ENCODE results near the gene SIX2.

The SIX2 gene

DNA sequence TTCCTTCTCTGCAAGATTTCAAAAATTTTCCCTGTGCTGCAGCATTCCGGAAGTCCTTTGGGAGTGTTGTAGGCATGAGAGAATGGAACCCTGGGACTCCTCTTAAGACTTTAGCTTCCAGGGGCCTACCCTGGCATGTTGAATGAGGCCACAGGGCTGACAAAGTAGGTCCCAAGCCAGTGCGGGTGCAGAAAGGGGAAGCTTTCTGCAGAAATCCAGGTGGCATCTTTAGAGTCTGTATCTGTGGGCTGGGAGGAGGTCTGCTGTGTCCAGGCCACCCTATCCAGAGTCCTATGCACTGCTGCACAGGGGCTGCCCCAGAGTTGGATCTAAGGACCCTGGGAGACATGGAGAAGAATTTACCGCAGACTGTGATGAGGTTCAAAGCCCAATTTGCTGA lies 1.9 kb upstream of the SIX2 start:
- no peak overlapping the region for H3K27ac ChIP-seq (ENCODE audit: low read depth, low read length)
- no peaks in the 10 kb centered on the region for H4K20me1 ChIP-seq (ENCODE audit: low read depth, low read length)
- no peaks in the 10 kb centered on the region for H3K9me2 ChIP-seq (replicated peaks; ENCODE audit: insufficient read depth, low read length)
- no peak overlapping the region for H2AFZ ChIP-seq (ENCODE audit: low read depth, low read length, severe bottlenecking)
- no peak overlapping the region for H3K9ac ChIP-seq (ENCODE audit: low read length)
- H3F3A ChIP-seq (ENCODE audit: insufficient read depth), result no peaks in the 10 kb centered on the region
- no peak for TF ChIP-seq EZH2phosphoT487 (conservative IDR thresholded peaks at IDR 0.05; ENCODE audit: low read length)
- TF ChIP-seq, protein P1, sequence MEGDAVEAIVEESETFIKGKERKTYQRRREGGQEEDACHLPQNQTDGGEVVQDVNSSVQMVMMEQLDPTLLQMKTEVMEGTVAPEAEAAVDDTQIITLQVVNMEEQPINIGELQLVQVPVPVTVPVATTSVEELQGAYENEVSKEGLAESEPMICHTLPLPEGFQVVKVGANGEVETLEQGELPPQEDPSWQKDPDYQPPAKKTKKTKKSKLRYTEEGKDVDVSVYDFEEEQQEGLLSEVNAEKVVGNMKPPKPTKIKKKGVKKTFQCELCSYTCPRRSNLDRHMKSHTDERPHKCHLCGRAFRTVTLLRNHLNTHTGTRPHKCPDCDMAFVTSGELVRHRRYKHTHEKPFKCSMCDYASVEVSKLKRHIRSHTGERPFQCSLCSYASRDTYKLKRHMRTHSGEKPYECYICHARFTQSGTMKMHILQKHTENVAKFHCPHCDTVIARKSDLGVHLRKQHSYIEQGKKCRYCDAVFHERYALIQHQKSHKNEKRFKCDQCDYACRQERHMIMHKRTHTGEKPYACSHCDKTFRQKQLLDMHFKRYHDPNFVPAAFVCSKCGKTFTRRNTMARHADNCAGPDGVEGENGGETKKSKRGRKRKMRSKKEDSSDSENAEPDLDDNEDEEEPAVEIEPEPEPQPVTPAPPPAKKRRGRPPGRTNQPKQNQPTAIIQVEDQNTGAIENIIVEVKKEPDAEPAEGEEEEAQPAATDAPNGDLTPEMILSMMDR (IDR thresholded peaks at IDR 0.05; ENCODE audit: insufficient read depth, low read length, poor library complexity, severe bottlenecking), result no peak
- no peak overlapping the region for H3K4me3 ChIP-seq (ENCODE audit: insufficient read depth, low read length, poor library complexity, severe bottlenecking)
- H3K79me2 ChIP-seq (ENCODE audit: insufficient read depth, low read length), result no peaks in the 10 kb centered on the region
- no peaks in the 10 kb centered on the region for H3K36me3 ChIP-seq (ENCODE audit: low read length)
- no peaks in the 10 kb centered on the region for H3K9me3 ChIP-seq (ENCODE audit: insufficient read depth, low read length)
- no peak overlapping the region for H3K4me2 ChIP-seq (ENCODE audit: low read depth, low read length, poor library complexity, severe bottlenecking)
- no peaks in the 10 kb centered on the region for H3K27me3 ChIP-seq (ENCODE audit: low read length)

GRCh38 chr2:45010702-45011012 lies 1.4 kb upstream of the SIX2 start:
- Histone ChIP-seq H2AFZ (ENCODE audit: low read depth, low read length, severe bottlenecking) (no peak overlapping the region), H3K9ac (ENCODE audit: low read length) (no peak overlapping the region), H3K4me2 (ENCODE audit: low read depth, low read length, poor library complexity, severe bottlenecking) (no peak overlapping the region), H4K20me1 (ENCODE audit: low read depth, low read length) (no peaks in the 10 kb centered on the region), H3K27me3 (ENCODE audit: low read length) (no peaks in the 10 kb centered on the region), H3F3A (ENCODE audit: insufficient read depth) (no peaks in the 10 kb centered on the region), H3K36me3 (ENCODE audit: low read length) (no peaks in the 10 kb centered on the region), H3K79me2 (ENCODE audit: insufficient read depth, low read length) (no peaks in the 10 kb centered on the region), H3K27ac (ENCODE audit: low read depth, low read length) (no peak overlapping the region), H3K9me3 (ENCODE audit: insufficient read depth, low read length) (no peaks in the 10 kb centered on the region), H3K9me2 (replicated peaks; ENCODE audit: insufficient read depth, low read length) (no peaks in the 10 kb centered on the region), H3K4me3 (ENCODE audit: insufficient read depth, low read length, poor library complexity, severe bottlenecking) (no peak overlapping the region)
- no peak for TF ChIP-seq EZH2phosphoT487 (conservative IDR thresholded peaks at IDR 0.05; ENCODE audit: low read length)
- TF ChIP-seq, protein P1 (IDR thresholded peaks at IDR 0.05; ENCODE audit: insufficient read depth, low read length, poor library complexity, severe bottlenecking), result no peak

DNA sequence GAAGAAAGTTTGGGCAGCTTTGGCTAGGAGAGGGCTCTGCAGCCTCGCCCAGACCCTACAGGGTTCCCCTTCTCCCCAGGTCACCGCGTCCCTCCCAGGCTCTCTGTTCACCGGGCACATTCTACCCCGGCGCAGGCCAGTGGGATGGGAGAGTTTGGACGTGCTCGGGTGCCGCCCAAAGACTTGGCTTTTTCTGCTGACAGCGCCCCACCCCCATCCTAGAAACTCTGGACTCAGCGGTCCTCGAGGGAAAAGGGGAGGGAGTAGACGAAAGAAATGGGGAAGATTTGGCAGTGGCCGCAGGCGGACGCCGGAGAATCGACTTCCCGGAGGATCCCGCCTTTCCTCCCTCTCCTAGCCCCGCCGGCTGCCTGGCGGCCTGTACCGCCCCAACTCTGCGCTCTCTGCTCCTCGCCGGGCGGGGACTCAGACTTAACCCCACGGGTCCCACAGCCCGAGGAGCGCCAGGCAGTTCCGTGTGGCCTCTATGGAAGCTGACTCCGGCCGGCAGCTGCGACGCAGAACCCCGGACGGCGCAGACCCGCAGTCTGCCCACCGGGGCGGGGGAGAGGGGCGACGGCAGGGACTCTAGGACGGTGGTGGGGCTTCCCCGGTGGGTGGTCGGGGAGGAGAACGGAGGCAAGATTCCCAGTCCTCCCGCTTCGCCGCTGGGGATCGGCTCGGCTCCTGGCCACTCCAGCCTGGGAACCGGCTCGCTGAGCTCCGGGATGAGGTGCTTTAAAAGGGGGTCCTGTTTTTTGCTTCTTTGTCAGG lies 863 bp upstream of the SIX2 start:
- no peaks in the 10 kb centered on the region for H3K9me2 ChIP-seq (replicated peaks; ENCODE audit: insufficient read depth, low read length)
- H3K79me2 ChIP-seq (ENCODE audit: insufficient read depth, low read length), result no peaks in the 10 kb centered on the region
- H3K27me3 ChIP-seq (ENCODE audit: low read length), result no peaks in the 10 kb centered on the region
- H3K4me3 ChIP-seq (ENCODE audit: insufficient read depth, low read length, poor library complexity, severe bottlenecking), result no peak overlapping the region
- H4K20me1 ChIP-seq (ENCODE audit: low read depth, low read length), result no peaks in the 10 kb centered on the region
- no peaks in the 10 kb centered on the region for H3K36me3 ChIP-seq (ENCODE audit: low read length)
- H3K9me3 ChIP-seq (ENCODE audit: insufficient read depth, low read length), result no peaks in the 10 kb centered on the region
- no peak overlapping the region for H2AFZ ChIP-seq (ENCODE audit: low read depth, low read length, severe bottlenecking)
- no peak for TF ChIP-seq EZH2phosphoT487 (conservative IDR thresholded peaks at IDR 0.05; ENCODE audit: low read length)
- no peak overlapping the region for H3K27ac ChIP-seq (ENCODE audit: low read depth, low read length)
- H3K4me2 ChIP-seq (ENCODE audit: low read depth, low read length, poor library complexity, severe bottlenecking), result no peak overlapping the region
- H3F3A ChIP-seq (ENCODE audit: insufficient read depth), result no peaks in the 10 kb centered on the region
- H3K9ac ChIP-seq (ENCODE audit: low read length), result no peak overlapping the region

DNA sequence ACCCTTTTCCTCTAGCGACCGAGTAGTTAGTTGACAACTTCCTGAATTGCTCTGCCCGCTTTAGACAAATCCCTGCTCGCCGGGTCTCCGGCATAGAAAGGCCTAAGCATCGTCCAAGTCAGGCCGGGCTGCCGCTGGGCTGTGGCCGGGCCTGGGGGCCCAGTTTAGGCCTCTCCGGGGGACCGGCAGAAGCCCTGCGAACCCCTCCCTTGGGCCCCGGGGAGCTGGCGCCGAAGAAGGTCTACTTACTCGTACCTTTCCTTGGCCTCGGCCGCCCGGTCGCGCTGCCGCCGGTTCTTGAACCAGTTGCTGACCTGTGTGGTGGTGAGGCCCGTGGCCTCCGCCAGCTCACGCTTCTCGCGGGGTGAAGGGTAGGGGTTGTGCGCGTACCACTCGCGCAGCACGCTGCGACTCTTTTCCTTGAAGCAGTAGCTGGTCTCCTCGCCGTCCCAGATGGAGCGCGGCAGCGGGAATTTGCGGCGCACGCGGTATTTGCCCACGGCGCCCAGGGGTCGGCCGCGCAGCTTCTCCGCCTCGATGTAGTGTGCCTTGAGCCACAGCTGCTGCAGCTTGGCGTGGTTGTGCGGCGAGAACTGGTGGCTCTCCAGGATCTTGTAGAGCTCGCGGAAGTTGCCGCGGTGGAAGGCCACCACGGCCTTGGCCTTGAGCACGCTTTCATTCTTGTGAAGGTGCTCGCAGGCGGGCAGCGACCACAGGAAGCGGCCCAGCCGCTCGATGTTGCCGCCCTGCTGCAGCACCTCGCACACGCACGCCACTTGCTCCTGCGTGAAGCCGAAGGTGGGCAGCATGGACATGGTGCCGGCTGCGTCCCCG lies 739 bp downstream of the SIX2 start:
- H3K9ac ChIP-seq (ENCODE audit: low read length), result no peak overlapping the region
- H3K4me2 ChIP-seq (ENCODE audit: low read depth, low read length, poor library complexity, severe bottlenecking), result no peak overlapping the region
- H2AFZ ChIP-seq (ENCODE audit: low read depth, low read length, severe bottlenecking), result no peak overlapping the region

More for the DNA sequence above, 739 bp downstream of the SIX2 start:
- no peak overlapping the region for H3K4me3 ChIP-seq (ENCODE audit: insufficient read depth, low read length, poor library complexity, severe bottlenecking)
- no peaks in the 10 kb centered on the region for H3K9me2 ChIP-seq (replicated peaks; ENCODE audit: insufficient read depth, low read length)
- no peaks in the 10 kb centered on the region for H3K9me3 ChIP-seq (ENCODE audit: insufficient read depth, low read length)
- H3K27me3 ChIP-seq (ENCODE audit: low read length), result no peaks in the 10 kb centered on the region
- TF ChIP-seq, protein P1 (IDR thresholded peaks at IDR 0.05; ENCODE audit: insufficient read depth, low read length, poor library complexity, severe bottlenecking), result no peak
- no peak for TF ChIP-seq EZH2phosphoT487 (conservative IDR thresholded peaks at IDR 0.05; ENCODE audit: low read length)
- no peaks in the 10 kb centered on the region for H3K36me3 ChIP-seq (ENCODE audit: low read length)
- no peaks in the 10 kb centered on the region for H3K79me2 ChIP-seq (ENCODE audit: insufficient read depth, low read length)
- no peak overlapping the region for H3K27ac ChIP-seq (ENCODE audit: low read depth, low read length)
- H4K20me1 ChIP-seq (ENCODE audit: low read depth, low read length), result no peaks in the 10 kb centered on the region
- H3F3A ChIP-seq (ENCODE audit: insufficient read depth), result no peaks in the 10 kb centered on the region
